ENCODE results near the gene HADHA. TPM values are rescaled to one million over a fixed set of nuclear protein-coding genes. Genes with fewer than 3 reads are reported as not detected.

HADHA gene
- total RNA-seq, 1 donor from 2014 or later, result 124 TPM

- no peak overlapping the region for H3K27ac Mint-ChIP-seq (ENCODE audit: unreplicated experiment)
- H3K36me3 Mint-ChIP-seq (ENCODE audit: low read depth), result no peaks in the 10 kb centered on the region
- no peak for TF ChIP-seq CTCF (conservative IDR thresholded peaks at IDR 0.05)
- DNase-seq (ENCODE audit: low read depth, low spot score), result peak; percentile 12
- no peaks in the 10 kb centered on the region for H3K27me3 Mint-ChIP-seq (ENCODE audit: low read depth)
- H3K9me3 Mint-ChIP-seq, result no peaks in the 10 kb centered on the region
- H3K4me1 Mint-ChIP-seq, result peaks cover 39% of the 10 kb centered on the region
- H3K4me3 Mint-ChIP-seq, result peak overlapping the region; percentile 99
Measured at GRCh38 chr2:26245231-26245732, 850 bp upstream of the HADHA start.

GRCh38 chr2:26243470-26244308 lies 743 bp downstream of the HADHA start:
- no peak for TF ChIP-seq CTCF (conservative IDR thresholded peaks at IDR 0.05)
- peak overlapping the region; percentile 100 for H3K27ac Mint-ChIP-seq (ENCODE audit: unreplicated experiment)
- H3K27me3 Mint-ChIP-seq (ENCODE audit: low read depth), result no peaks in the 10 kb centered on the region
- no peaks in the 10 kb centered on the region for H3K9me3 Mint-ChIP-seq
- no peaks in the 10 kb centered on the region for H3K36me3 Mint-ChIP-seq (ENCODE audit: low read depth)
- peak overlapping the region; percentile 99 for H3K4me3 Mint-ChIP-seq
- H3K4me1 Mint-ChIP-seq, result peaks cover 39% of the 10 kb centered on the region
- peak; percentile 28 for DNase-seq (ENCODE audit: low read depth, low spot score)

GRCh38 chr2:26241928-26242436 lies 2.5 kb downstream of the HADHA start:
- DNase-seq (ENCODE audit: low read depth, low spot score), result no peak
- no peak overlapping the region for H3K27ac Mint-ChIP-seq (ENCODE audit: unreplicated experiment)
- TF ChIP-seq CTCF (conservative IDR thresholded peaks at IDR 0.05), result no peak
- no peaks in the 10 kb centered on the region for H3K9me3 Mint-ChIP-seq
- peaks cover 36% of the 10 kb centered on the region for H3K4me1 Mint-ChIP-seq
- no peaks in the 10 kb centered on the region for H3K27me3 Mint-ChIP-seq (ENCODE audit: low read depth)
- peak overlapping the region; percentile 99 for H3K4me3 Mint-ChIP-seq
- H3K36me3 Mint-ChIP-seq (ENCODE audit: low read depth), result no peaks in the 10 kb centered on the region

GRCh38 chr2:26238311-26238958 lies 6.0 kb downstream of the HADHA start:
- Mint-ChIP-seq H3K4me3 (peak overlapping the region; percentile 5), H3K27ac (ENCODE audit: unreplicated experiment) (no peak overlapping the region), H3K4me1 (peaks cover 22% of the 10 kb centered on the region), H3K36me3 (ENCODE audit: low read depth) (no peaks in the 10 kb centered on the region), H3K9me3 (no peaks in the 10 kb centered on the region), H3K27me3 (ENCODE audit: low read depth) (no peaks in the 10 kb centered on the region)
- no peak for DNase-seq (ENCODE audit: low read depth, low spot score)
- TF ChIP-seq CTCF (conservative IDR thresholded peaks at IDR 0.05), result no peak

- Mint-ChIP-seq H3K9me3 (no peaks in the 10 kb centered on the region), H3K27ac (ENCODE audit: unreplicated experiment) (no peak overlapping the region), H3K4me1 (peaks cover 16% of the 10 kb centered on the region), H3K27me3 (ENCODE audit: low read depth) (no peaks in the 10 kb centered on the region), H3K36me3 (ENCODE audit: low read depth) (no peaks in the 10 kb centered on the region), H3K4me3 (no peak overlapping the region)
- no peak for DNase-seq (ENCODE audit: low read depth, low spot score)
- TF ChIP-seq CTCF (conservative IDR thresholded peaks at IDR 0.05), result no peak
Measured at GRCh38 chr2:26237868-26238267, 6.6 kb downstream of the HADHA start.

Measured in neural crest cell (in vitro differentiated cells).